Myocyte (in vitro differentiated cells): ENCODE measurements around the gene CTDSPL. TPM values are rescaled to one million over a fixed set of nuclear protein-coding genes. Genes with fewer than 3 reads are reported as not detected.

Experiments used
- DNase-seq: peaks from one replicate; pipeline ENCODE4 v3.0.0-alpha.2; 2012; ENCODE audit warnings: low read depth
- total RNA-seq: library from RNA; depleted of rRNA; stranded (reverse); fragments of >200 nt; gene quantifications from 2 replicates; pipeline ENCODE4 v1.2.3, GENCODE V29; 2014

CTDSPL gene
- total RNA-seq, 1 donor from 2014 or later, result 108 TPM

GRCh38 chr3:37996785-37997301 is 135.2 kb downstream of the CTDSPL start:
- peak; percentile 79 for DNase-seq

- no peak for DNase-seq
Observed at GRCh38 chr3:37997342-37997741, 135.7 kb downstream of the CTDSPL start.

GRCh38 chr3:37997791-37998370 is 136.2 kb downstream of the CTDSPL start:
- DNase-seq, result no peak

- DNase-seq, result no peak
Observed at GRCh38 chr3:37999836-38000235, 138.2 kb downstream of the CTDSPL start.

GRCh38 chr3:38000242-38000916 is 138.7 kb downstream of the CTDSPL start:
- no peak for DNase-seq

GRCh38 chr3:38000965-38001455 is 139.3 kb downstream of the CTDSPL start:
- no peak for DNase-seq

GRCh38 chr3:38001456-38002081 is 139.9 kb downstream of the CTDSPL start:
- DNase-seq, result no peak

GRCh38 chr3:38002291-38002876 is 140.7 kb downstream of the CTDSPL start:
- no peak for DNase-seq

GRCh38 chr3:38002940-38003339 is 141.3 kb downstream of the CTDSPL start:
- DNase-seq, result no peak

GRCh38 chr3:38003371-38003816 is 141.7 kb downstream of the CTDSPL start:
- DNase-seq, result peak; percentile 63

GRCh38 chr3:38003817-38004414 is 142.2 kb downstream of the CTDSPL start:
- DNase-seq, result no peak

- peak; percentile 79 for DNase-seq
Observed at GRCh38 chr3:38004415-38005075, 142.9 kb downstream of the CTDSPL start.

- DNase-seq, result no peak
Observed at GRCh38 chr3:38005076-38006020, 143.7 kb downstream of the CTDSPL start.

- DNase-seq, result no peak
Observed at GRCh38 chr3:38006031-38006430, 144.4 kb downstream of the CTDSPL start.

- DNase-seq, result no peak
Observed at GRCh38 chr3:38006445-38006995, 144.8 kb downstream of the CTDSPL start.

GRCh38 chr3:38007754-38008090 is 146.0 kb downstream of the CTDSPL start:
- DNase-seq, result no peak

GRCh38 chr3:38008191-38008701 is 146.6 kb downstream of the CTDSPL start:
- DNase-seq, result no peak

- no peak for DNase-seq
Observed at GRCh38 chr3:38008971-38009580, 147.4 kb downstream of the CTDSPL start.
